K562 treated with DMSO at 1 percent for 12 hours (cell line): Measurements from ENCODE around the gene PNLIPRP3. TPM values are rescaled to one million over a fixed set of nuclear protein-coding genes. Genes with fewer than 3 reads are reported as not detected.

Experiments used
- total RNA-seq: library from RNA; unstranded; fragments of 300-600 nt; gene quantifications from 2 replicates; pipeline ENCODE4 v1.2.3, GENCODE V29; 2022; ENCODE audit not compliant: insufficient read depth

PNLIPRP3 gene
- not detected in 2 replicates for total RNA-seq

GRCh38 chr10:116427671-116428070 lies at the start of gene PNLIPRP3:
PNLIPRP3 (plus strand) TSS chr10:116427847; CDS start chr10:116428013, 166 bp downstream.

Other genes starting within 250 kb of the PNLIPRP3 start
- not detected in 2 replicates for gene GFRA1, start 154.6 kb upstream of the PNLIPRP3 start, total RNA-seq
- gene CCDC172, start 103.4 kb upstream of the PNLIPRP3 start, total RNA-seq: not detected in 2 replicates
- not detected in 2 replicates for gene PNLIP, start 118.1 kb downstream of the PNLIPRP3 start, total RNA-seq
- not detected in 2 replicates for gene PNLIPRP1, start 163.1 kb downstream of the PNLIPRP3 start, total RNA-seq
- not detected in 2 replicates for gene PNLIPRP2, start 193.1 kb downstream of the PNLIPRP3 start, total RNA-seq